NCI-H146 (cell line): ENCODE results near the gene PEAR1.
"Not testable (repeated sequence)": the region's sequence is repeated elsewhere in the genome, so short reads cannot be mapped to it uniquely, and the experiment has no call there.

Experiments
- DNase-seq: peaks from one replicate; lab custom pipeline; 2025; lab: John Stamatoyannopoulos, UW

The PEAR1 gene

DNA sequence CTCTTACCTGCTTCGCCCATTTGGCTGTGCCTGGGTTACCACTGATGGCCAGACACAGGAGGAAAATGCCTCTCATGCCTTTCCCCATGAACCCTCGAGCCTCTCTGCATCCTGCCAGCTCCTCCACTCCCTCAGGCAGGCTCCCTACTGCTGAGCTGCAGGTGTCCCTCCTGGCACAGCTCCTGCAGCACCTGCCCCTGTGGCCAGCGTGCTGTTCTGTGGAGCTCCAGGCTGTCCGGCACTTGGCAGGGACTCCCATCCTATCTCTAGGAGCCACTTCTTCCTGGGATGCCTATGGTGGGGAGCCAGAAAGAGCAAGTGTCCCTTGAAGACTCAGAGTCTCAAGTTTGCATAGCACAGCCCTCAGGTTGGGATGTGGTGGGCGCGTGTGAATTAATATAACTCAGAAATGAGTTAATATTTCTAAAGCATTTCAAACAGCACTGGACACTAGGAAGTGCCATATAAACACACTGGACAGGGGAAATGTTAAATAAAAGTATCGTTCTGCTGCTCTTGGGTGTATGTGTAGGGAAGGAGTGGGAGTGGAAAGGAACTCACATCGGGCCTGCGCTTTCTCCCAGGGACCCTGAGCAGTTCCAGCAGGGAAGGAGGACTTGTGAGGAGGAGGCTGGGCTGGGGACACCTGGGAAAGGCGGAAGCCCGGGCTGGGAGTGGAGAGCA lies 29.6 kb downstream of the PEAR1 start:
- DNase-seq: peak; percentile 86

- peak; percentile 24 for DNase-seq
These were observed 30.4 kb downstream of the PEAR1 start for GRCh38 chr1:156923670-156924477.

- peak; percentile 24 for DNase-seq
These were observed 31.1 kb downstream of the PEAR1 start for GRCh38 chr1:156924478-156925153.

GRCh38 chr1:156925154-156926010 lies 31.9 kb downstream of the PEAR1 start:
- DNase-seq: no peak

DNA sequence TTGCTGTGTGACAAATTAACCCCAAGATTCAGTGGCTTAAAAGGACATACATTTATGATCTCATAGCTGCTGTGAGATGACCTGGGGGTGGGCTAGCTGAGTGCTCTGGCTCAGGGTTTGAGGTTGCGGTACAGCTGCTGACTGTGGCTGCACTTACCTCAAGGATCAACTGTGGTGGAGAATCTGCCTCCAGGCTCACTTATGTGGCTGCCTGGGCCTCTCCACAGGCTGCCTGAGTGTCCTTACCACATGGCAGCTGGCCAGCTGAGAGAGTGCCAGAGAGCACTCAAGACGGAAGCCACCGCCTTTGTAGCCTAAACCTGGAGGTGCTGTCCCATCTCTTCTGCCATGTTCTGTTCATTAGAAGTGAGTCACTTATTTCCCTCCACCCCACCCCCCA lies 32.7 kb downstream of the PEAR1 start:
- no peak for DNase-seq

DNA sequence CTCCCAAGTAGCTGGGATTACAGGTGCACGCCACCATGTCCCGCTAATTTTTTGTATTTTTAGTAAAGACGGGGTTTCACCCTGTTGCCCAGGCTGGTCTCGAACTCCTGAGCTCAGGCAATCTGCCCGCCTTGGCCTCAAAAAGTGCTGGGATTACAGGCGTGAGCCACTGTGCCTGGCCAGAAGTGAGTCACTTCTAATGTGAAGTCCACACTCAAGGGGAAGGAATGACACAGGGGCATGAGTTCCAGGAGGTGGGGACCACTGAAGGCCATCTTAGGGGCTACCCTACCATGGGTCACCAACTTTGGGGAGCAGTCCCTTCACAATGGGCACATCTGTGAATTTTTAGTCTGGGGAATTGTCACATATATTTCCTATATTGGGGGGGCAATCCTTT lies 33.2 kb downstream of the PEAR1 start:
- not testable (repeated sequence) for DNase-seq

GRCh38 chr1:156927215-156928042 lies 33.9 kb downstream of the PEAR1 start:
- peak; percentile 72 for DNase-seq

DNA sequence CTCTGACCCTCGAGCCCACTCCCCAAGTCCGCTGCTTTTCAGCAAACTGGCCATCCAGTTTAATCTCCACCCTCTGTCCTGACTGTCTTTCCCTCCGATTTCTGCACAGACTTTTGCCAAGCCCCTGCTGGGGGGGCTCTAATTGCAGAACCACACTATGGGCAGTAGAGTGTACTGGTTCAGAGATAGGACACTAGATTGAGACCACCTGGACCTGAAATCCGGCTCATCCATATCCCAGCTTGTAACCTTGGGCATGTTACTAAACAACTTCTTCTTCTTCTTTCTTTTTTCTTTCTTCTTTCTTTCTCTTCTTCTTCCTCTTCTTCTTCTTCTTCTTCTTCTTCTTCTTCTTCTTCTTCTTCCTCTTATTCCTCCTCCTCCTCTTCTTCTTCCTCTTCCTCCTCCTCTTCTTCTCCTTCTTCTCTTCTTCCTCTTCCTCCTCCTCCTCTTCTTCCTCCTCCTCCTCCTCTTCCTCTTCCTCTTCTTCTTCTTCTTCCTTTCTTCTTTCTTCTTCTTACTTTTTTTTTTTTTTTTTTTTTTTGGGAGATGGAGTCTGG lies 34.6 kb downstream of the PEAR1 start:
- no peak for DNase-seq

DNA sequence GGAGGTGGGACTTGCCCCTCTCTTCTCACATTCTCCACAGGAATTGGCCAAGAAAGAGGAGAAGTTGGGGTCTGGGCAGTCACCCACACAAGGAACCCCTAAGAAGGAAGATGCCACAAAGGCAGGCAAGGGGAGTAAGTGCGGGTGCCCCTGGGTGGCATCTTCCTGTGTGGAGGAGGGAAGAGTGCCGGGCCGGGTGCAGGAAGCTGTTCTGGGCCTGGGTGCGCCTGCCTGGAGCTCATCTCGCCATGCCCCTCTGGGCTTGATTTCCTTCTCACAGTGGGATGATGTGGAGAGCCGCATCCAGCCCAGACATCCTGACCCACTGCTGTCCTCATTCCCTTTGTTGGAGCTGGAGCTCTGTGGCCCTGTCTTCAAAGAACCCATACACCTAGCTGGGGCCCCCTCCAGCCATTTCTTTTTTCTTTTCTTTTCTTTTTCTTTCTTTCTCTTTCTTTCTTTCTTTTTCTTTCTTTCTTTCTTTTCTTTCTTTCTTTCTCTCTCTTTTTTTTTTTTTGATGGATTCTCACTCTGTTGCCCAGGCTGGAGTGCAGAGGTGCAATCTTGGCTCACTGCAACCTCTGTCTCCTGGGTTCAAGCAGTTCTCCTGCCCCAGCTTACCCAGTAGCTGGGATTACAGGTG lies 36.2 kb downstream of the PEAR1 start:
- DNase-seq: no peak

GRCh38 chr1:156930483-156930882 lies 37.0 kb downstream of the PEAR1 start:
- DNase-seq: no peak

DNA sequence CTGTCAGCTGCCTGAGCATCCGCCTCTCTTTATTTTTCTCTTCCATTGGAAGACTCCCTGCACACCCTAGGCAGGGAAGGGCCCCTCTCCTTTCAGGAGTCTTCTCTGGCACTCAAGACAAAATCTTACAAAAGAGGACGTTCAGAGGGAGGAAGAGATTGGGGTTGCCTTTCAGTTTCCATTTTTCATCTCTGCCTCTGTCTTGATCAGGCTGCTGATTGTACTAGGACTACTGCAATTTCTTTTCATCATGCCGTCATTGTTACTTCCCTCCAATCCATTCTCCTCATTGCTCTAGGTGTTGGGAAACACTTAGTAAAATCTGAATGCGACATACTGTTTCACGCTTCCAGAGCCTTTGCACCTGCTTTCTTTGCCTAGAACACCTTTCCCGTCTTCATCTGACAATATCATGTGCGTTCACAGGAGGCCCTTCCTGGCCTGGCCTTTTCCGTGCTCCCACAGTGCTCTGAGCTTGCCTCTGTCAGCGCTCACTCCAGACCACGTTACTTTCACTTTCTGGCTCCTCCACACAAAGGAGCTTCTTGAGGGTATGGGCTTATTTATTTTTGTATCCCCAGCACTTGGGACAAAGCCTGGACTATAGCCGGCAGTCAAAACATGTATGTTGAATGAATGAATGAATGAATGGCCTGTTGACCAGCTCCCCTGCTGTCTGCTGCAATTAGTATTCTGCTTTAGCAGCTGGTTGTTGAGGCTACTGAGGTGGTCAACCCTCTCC lies 37.9 kb downstream of the PEAR1 start:
- no peak for DNase-seq

- DNase-seq: no peak
These were observed 38.6 kb downstream of the PEAR1 start for GRCh38 chr1:156931974-156932710.

- no peak for DNase-seq
These were observed 39.6 kb downstream of the PEAR1 start for GRCh38 chr1:156933136-156933535.

- no peak for DNase-seq
These were observed 42.1 kb downstream of the PEAR1 start for GRCh38 chr1:156935505-156936128.

GRCh38 chr1:156936191-156936590 lies 42.7 kb downstream of the PEAR1 start:
- DNase-seq: no peak

DNA sequence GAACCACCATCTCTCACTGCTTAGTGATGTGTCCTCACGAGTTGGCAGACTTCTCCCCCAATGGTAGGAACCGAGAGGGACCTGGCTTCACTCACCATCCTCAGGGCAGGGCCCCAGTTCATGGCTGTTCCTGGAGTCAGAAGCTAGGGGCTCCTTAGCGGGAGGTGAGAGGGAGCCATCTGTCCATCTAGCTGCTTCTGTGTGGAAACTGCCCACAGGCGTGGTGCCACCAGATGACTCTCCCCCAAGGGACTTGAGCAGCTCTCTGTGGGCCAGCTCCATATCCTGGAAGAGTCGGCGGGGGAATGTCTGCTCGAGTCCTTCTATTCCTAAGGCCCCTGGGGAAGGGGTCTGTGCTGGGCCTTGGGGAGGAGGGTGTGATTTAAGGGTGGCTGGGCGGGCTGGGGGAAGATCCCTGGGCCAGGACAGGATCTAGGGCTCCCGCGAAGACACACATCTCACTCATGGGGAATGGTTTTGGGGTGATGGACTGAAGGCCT lies 43.3 kb downstream of the PEAR1 start:
- DNase-seq: no peak

DNA sequence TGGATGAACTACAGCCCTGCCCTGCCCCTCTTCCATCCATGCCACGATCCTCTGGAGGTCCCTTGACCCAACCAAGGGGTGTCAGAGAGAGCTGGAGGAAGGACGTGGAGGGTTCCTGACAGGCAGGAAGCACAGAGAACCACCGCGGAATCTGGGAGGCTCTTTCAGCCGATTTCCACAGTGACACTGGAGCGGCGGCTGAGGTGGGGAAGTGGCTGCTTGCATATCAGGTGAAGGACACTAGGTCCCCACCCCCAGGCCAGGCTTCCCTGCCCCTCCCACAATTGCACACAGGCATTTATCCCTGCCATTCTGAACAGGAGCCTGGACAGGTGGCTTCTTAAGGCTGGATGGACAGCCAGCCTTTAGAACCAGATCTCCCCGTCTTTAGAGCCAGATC lies 44.4 kb downstream of the PEAR1 start:
- DNase-seq: no peak

- DNase-seq: no peak
These were observed 45.3 kb downstream of the PEAR1 start for GRCh38 chr1:156938813-156939212.
